GM12875 (cell line): ENCODE results near the gene ANGPTL8.

ENCODE experiments used
- H3K4me3 ChIP-seq: one replicate; pipeline ENCODE4 v1.5.1; 2011; ENCODE audit warnings: low read depth, low read length, control low read depth
- CTCF ChIP-seq: IDR thresholded peaks from 2 replicates; pipeline ENCODE4 v1.5.1; 2011; ENCODE audit warnings: low read depth, mild to moderate bottlenecking, control low read depth, inconsistent platforms, low read length, moderate library complexity, borderline replicate concordance; ENCODE audit not compliant: insufficient read depth

Gene ANGPTL8

GRCh38 chr19:11291415-11291814 lies 52.0 kb downstream of the ANGPTL8 start:
- no peak for TF ChIP-seq CTCF
- no peak overlapping the region for H3K4me3 ChIP-seq
